OCI-LY7 (cell line): ENCODE data around the gene SLC25A10.

Experiments
- EZH2phosphoT487 ChIP-seq: fragments of 200-600 bp; sonication (generic); IDR thresholded peaks from 2 replicates; pipeline ENCODE4 v1.6.1; 2018; ENCODE audit warnings: low read depth, borderline replicate concordance, mild to moderate bottlenecking, mixed run types, antibody characterized with exemption, low read length, moderate library complexity, mixed read lengths
- TF ChIP-seq, protein P1 (sequence below): fragments of 200-600 bp; sonication (generic); conservative IDR thresholded peaks from 2 replicates; pipeline ENCODE4 v1.5.1; 2014; ENCODE audit warnings: mild to moderate bottlenecking, antibody characterized with exemption, low read length, moderate library complexity, mixed read lengths

DNA sequence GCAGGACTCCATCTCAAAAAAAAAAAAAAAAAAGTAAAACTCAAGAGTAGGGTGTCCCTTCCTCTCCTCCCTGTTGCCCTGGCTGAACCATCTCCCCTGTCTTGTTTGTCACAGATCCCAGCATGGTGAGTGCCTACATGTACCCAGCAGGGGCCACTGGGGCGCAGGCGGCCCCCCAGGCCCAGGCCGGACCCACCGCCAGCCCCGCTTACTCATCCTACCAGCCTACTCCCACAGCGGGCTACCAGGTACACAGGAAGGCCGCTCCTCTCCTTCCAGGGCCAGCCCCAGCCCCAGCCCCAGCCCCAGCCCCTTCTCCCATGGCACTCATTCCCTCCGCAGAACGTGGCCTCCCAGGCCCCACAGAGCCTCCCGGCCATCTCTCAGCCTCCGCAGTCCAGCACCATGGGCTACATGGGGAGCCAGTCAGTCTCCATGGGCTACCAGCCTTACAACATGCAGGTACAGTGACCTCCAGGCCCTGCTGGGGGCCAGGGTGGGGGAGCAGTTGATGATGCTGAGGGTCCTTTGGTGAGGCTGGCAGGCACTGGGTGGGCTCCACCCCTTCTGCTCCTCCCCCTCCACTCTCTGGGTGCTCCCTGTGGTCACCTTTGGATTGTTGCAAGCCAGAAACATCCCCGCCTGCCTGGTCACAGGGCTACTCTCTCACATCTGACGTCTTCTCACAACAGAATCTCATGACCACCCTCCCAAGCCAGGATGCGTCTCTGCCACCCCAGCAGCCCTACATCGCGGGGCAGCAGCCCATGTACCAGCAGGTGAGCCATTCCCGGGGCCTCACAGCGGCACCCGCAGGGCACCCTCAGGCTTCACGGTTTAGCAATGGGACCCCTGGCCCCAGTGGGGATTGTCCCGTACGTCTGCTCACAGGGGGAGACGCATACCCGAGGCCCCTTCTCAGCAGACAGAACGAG lies 11.5 kb upstream of the SLC25A10 start:
- TF ChIP-seq, protein P1, sequence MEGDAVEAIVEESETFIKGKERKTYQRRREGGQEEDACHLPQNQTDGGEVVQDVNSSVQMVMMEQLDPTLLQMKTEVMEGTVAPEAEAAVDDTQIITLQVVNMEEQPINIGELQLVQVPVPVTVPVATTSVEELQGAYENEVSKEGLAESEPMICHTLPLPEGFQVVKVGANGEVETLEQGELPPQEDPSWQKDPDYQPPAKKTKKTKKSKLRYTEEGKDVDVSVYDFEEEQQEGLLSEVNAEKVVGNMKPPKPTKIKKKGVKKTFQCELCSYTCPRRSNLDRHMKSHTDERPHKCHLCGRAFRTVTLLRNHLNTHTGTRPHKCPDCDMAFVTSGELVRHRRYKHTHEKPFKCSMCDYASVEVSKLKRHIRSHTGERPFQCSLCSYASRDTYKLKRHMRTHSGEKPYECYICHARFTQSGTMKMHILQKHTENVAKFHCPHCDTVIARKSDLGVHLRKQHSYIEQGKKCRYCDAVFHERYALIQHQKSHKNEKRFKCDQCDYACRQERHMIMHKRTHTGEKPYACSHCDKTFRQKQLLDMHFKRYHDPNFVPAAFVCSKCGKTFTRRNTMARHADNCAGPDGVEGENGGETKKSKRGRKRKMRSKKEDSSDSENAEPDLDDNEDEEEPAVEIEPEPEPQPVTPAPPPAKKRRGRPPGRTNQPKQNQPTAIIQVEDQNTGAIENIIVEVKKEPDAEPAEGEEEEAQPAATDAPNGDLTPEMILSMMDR, result no peak
- no peak for TF ChIP-seq EZH2phosphoT487
